Type B pancreatic cell (in vitro differentiated cells): Measurements from ENCODE around the gene RASSF4. TPM values are rescaled to one million over a fixed set of nuclear protein-coding genes. Genes with fewer than 3 reads are reported as not detected.

ENCODE experiments used
- DNase-seq: peaks from one replicate; pipeline ENCODE4 v3.0.0; 2021; ENCODE audit warnings: mixed read lengths; ENCODE audit not compliant: unreplicated experiment; ENCODE audit errors: extremely low spot score
- H3K27ac Mint-ChIP-seq: 2 replicates; pipeline ENCODE4 v1.8.0; 2021; ENCODE audit warnings: mild to moderate bottlenecking, mixed read lengths
- H3K27me3 Mint-ChIP-seq: 2 replicates; pipeline ENCODE4 v1.8.0; 2021; ENCODE audit warnings: mixed read lengths
- H3K36me3 Mint-ChIP-seq: 2 replicates; pipeline ENCODE4 v1.8.0; 2021; ENCODE audit warnings: mixed read lengths
- H3K4me1 Mint-ChIP-seq: one replicate; pipeline ENCODE4 v1.8.0; 2021; ENCODE audit warnings: mixed read lengths; ENCODE audit not compliant: unreplicated experiment
- H3K4me3 Mint-ChIP-seq: 2 replicates; pipeline ENCODE4 v1.8.0; 2021; ENCODE audit warnings: mild to moderate bottlenecking, mixed read lengths
- H3K9me3 Mint-ChIP-seq: 2 replicates; pipeline ENCODE4 v1.8.0; 2021; ENCODE audit warnings: mixed read lengths
- CTCF ChIP-seq: fragments of 200-600 bp; sonication (generic); conservative IDR thresholded peaks from 2 replicates; pipeline ENCODE4 v1.5.0; 2021; ENCODE audit warnings: antibody characterized with exemption, mild to moderate bottlenecking
- total RNA-seq: library from RNA; stranded (reverse); gene quantifications from 2 replicates; pipeline ENCODE4 v1.2.1, GENCODE V29; 2021; ENCODE audit warnings: low replicate concordance

RASSF4 gene
- total RNA-seq, 1 donor from 2014 or later, result 27.9 TPM

- TF ChIP-seq CTCF, result no peak
- H3K4me1 Mint-ChIP-seq, result no peaks in the 10 kb centered on the region
- H3K9me3 Mint-ChIP-seq, result no peaks in the 10 kb centered on the region
- H3K27ac Mint-ChIP-seq, result no peak overlapping the region
- no peak overlapping the region for H3K4me3 Mint-ChIP-seq
- no peak for DNase-seq
- H3K27me3 Mint-ChIP-seq, result peaks cover 7% of the 10 kb centered on the region
- no peaks in the 10 kb centered on the region for H3K36me3 Mint-ChIP-seq
Observed at GRCh38 chr10:45040921-45041542, 81.4 kb downstream of the RASSF4 start.

GRCh38 chr10:45044290-45044689, 84.7 kb downstream of the RASSF4 start:
- H3K27ac Mint-ChIP-seq, result no peak overlapping the region
- no peak overlapping the region for H3K4me3 Mint-ChIP-seq
- H3K27me3 Mint-ChIP-seq, result peaks cover 7% of the 10 kb centered on the region
- no peak for DNase-seq
- TF ChIP-seq CTCF, result no peak
- no peaks in the 10 kb centered on the region for H3K9me3 Mint-ChIP-seq
- no peaks in the 10 kb centered on the region for H3K4me1 Mint-ChIP-seq
- no peaks in the 10 kb centered on the region for H3K36me3 Mint-ChIP-seq

Other genes starting within 250 kb of the RASSF4 start
- gene TMEM72, start 48.5 kb upstream of the RASSF4 start, total RNA-seq, result 0.40 and 1.2 TPM in 2 replicates
- gene DEPP1, start 19.0 kb downstream of the RASSF4 start, total RNA-seq, result 25.7 and 53.0 TPM in 2 replicates
- gene ZNF22, start 41.1 kb downstream of the RASSF4 start, total RNA-seq, result 23.5 and 39.0 TPM in 2 replicates